ENCODE measurements around the gene MAST4.

Gene MAST4

DNA sequence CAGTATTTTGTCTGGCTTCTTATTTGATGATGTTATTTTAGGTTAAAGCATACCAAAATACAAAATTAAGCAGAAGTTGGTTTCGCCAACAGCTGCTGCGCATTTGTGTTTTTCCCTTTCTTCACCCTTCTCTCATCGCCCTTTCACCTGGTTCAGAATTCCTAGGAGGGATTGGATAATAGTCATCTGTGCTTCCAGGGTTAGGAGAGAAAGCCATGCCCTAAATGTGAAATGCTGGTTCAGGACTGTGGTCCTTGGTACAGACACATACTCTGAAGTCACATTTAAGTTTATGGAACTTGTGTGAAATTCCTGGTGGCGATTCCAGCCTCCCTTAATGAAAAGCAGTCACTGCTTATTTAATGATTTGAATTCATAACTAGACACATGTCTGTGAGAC lies 7.7 kb downstream of the MAST4 start:
- DNase-seq (ENCODE audit: low read depth in 2 of 2) = no peak

GRCh38 chr5:66606713-66607112 lies 10.5 kb downstream of the MAST4 start:
- DNase-seq (ENCODE audit: low read depth in 2 of 2) = no peak

DNA sequence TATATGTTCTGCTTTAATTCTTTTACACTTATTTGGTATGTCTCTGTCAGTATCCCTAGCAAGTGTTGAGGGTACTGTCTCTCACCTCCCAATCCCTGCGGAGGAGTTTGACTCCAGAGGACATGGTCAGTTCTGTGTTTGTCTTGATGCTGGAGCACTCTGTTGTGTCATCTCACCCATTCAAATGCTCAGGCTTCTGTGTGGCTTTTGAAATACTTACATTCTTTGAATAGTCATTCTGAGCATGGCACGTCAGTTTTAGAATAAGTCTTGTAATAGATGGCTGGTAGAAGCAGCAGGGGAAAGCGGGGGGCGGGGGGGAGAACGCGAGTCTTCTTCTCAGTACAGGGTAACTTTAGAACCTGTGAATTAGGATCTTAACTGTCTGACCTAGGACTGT lies 12.3 kb downstream of the MAST4 start:
- no peak for DNase-seq (ENCODE audit: low read depth in 2 of 2)

GRCh38 chr5:66609615-66610014 lies 13.4 kb downstream of the MAST4 start:
- no peak for DNase-seq (ENCODE audit: low read depth in 2 of 2)

- DNase-seq (ENCODE audit: low read depth in 2 of 2) = no peak
Observed at GRCh38 chr5:66612226-66612625, 16.0 kb downstream of the MAST4 start.

- DNase-seq (ENCODE audit: low read depth in 2 of 2) = no peak
Observed at GRCh38 chr5:66615136-66615535, 18.9 kb downstream of the MAST4 start.

DNA sequence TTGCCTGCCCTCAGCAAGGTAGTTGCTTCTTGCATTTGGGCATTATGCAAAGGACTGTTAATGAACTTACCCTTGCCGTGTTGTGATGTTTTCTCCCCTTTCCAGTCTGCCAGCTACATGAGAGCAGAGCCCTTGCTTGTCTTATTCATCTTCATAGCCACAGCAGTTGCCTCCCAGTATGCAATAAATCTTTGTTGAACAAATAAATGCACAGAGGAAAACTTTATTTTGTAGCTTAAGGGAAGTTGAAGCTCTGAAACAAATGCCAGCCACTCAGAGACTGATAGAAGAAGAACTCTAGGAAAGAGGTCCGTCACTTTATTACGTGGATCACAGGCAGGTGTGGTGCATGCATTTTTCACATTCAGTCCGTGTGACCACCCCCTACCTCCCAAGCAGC lies 19.7 kb downstream of the MAST4 start:
- no peak for DNase-seq (ENCODE audit: low read depth in 2 of 2)

GRCh38 chr5:66616520-66617225 lies 20.5 kb downstream of the MAST4 start:
- no peak for DNase-seq (ENCODE audit: low read depth in 2 of 2)

GRCh38 chr5:66617226-66617861 lies 21.2 kb downstream of the MAST4 start:
- no peak for DNase-seq (ENCODE audit: low read depth in 2 of 2)

GRCh38 chr5:66617991-66618768 lies 22.0 kb downstream of the MAST4 start:
- DNase-seq (ENCODE audit: low read depth in 2 of 2) = no peak

- DNase-seq (ENCODE audit: low read depth in 2 of 2) = no peak
Observed at GRCh38 chr5:66620711-66621110, 24.5 kb downstream of the MAST4 start.

DNA sequence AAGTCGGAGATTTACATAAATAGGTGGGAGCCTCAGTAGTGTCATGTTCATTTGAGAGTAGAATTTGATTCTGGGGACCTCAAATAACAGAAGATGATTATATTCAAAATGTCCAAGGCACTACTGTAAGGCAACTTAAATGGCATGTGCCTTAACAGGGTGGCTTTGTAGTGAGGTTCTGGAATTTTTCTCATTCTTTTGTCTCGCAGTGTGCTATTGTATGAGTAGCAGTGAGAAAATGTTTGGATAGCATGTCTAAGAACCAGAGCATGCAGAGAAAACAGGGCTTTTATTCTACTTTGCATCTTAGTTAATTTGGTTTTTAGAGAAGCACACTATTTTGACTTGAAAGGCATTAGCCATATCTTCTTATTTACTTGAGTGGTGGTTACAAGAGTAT lies 25.0 kb downstream of the MAST4 start:
- DNase-seq (ENCODE audit: low read depth in 2 of 2) = no peak

- DNase-seq (ENCODE audit: low read depth in 2 of 2) = no peak
Observed at GRCh38 chr5:66621736-66622135, 25.5 kb downstream of the MAST4 start.

DNA sequence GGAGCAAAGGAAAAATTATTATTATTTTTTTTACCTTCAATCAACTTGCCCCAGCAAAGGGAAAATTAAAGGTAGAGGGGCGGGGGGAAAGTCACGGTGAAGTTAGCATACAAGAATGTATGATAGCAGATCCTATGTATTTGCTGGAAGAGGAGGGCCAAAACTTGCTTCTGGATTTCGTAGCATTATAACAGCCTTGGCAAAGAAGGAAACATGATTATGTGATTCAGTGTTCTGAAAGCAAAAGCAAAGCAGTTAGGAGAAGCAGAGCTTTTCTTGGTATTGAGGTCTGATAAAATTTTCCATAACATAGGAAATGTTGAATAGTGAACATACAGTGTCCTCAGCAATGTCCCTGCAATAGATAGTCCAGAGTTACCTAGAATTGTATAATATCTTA lies 32.4 kb downstream of the MAST4 start:
- DNase-seq (ENCODE audit: low read depth in 2 of 2) = no peak

DNA sequence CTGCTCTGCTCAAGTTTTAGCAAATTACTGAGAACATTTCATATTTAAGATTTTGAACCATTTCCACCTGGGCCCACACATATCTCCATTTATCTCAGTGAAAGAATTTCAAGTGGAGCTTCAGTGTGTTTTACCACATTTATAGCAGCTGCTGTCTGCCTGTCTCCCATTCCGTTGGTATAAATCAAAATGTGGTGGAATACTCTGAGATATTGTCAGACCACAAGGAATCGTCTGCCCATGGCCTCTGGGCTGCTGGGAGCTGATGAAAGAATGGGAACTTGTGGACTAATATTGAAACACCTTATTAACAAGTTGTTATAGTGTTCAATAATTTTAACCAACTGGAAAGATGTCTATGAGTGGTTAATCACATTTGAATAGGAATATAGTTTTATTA lies 33.3 kb downstream of the MAST4 start:
- no peak for DNase-seq (ENCODE audit: low read depth in 2 of 2)

- DNase-seq (ENCODE audit: low read depth in 2 of 2) = no peak
Observed at GRCh38 chr5:66633754-66634153, 37.6 kb downstream of the MAST4 start.

DNA sequence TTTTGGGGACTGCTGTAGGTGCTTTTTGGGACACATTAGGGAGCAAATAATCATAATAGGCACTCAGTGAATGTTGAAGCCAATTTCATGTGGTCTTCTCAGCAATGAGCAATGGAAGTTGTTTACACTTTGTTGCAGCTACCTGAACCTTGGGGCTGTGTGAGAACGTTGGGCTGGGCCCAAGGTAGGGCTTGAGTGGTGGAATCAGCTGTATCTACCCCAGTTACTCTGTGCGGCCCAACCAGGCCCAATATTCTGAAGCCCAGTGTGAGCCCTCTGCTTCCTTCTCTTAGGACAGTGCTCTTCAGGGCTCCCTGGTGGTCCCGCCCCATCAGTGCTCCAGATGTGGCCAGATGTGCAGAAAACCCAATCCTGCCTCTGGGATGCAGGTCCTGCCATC lies 38.4 kb downstream of the MAST4 start:
- DNase-seq (ENCODE audit: low read depth in 2 of 2) = no peak

GRCh38 chr5:66637994-66638393 lies 41.8 kb downstream of the MAST4 start:
- DNase-seq (ENCODE audit: low read depth in 2 of 2) = no peak

DNA sequence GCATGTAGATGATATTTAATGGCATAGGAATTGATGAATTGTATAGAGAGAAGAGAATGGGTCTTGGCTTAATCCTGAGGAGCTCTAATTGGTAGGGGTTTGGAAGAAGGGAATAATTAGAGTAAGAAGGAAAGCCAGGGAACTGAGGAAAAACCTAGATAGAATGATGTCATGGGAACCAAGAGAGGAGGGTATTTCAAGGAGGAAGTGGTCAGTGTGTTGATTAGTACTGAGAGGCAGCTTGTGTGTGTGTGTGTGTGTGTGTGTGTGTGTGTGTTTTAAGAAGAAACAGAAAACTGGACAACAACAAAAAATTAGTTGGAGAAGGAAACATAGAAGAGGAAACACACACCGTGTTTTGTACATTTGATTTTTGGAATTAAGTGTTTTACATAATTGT lies 42.8 kb downstream of the MAST4 start:
- no peak for DNase-seq (ENCODE audit: low read depth in 2 of 2)

GRCh38 chr5:66642538-66642937 lies 46.3 kb downstream of the MAST4 start:
- DNase-seq (ENCODE audit: low read depth in 2 of 2) = no peak

DNA sequence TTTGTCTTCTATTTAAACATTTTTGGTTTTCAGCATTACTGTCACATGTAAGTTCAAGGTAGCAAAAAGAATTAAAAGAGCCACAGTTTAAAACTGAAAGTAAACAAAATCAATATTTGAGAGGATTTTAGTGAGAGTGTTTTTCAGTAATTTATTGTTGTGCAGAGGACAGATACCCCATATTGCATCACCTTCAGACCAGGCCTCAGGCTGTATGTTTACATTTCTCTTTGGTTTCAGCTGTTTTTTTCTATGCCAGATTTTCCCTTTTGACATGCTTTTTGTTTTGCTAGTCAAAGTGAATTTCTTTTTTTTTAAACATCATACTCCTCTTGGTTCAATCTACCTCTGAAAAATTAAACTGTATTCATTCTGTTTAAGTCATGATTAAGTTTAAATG lies 47.2 kb downstream of the MAST4 start:
- DNase-seq (ENCODE audit: low read depth in 2 of 2) = no peak

GRCh38 chr5:66644111-66644510 lies 47.9 kb downstream of the MAST4 start:
- DNase-seq (ENCODE audit: low read depth in 2 of 2) = no peak

GRCh38 chr5:66645039-66645438 lies 48.8 kb downstream of the MAST4 start:
- DNase-seq (ENCODE audit: low read depth in 2 of 2) = no peak
